ENCODE data around the gene CEP164. TPM values are rescaled to one million over a fixed set of nuclear protein-coding genes. Genes with fewer than 3 reads are reported as not detected.
A peak's percentile ranks its signal among the peaks of the same experiment; 100 is the strongest.

Gene CEP164
- polyA plus RNA-seq, 3 donors: 4.3 to 32.1 (median 8.0) TPM

DNA sequence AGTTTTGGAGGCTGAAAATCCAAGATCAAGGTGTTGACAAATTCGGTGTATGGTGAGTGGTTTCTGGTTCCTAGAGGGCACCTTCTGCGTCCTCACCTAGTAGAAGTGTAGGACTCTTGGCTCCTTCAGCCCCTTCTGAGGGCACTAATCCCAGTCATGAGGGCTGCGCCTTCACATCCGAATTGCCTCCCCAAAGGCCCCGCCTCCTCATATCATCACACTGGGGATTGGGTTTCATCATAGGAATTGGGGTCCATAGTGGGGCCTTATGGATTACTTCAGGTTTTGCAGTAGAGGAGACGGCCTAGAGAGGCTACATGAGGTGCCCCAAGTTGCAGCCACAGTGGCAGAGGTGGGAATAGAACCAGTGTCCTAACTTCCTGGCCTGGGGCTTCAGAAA is 87.1 kb downstream of the CEP164 start:
- H3K9ac ChIP-seq (ENCODE audit: insufficient read depth, low read length, poor library complexity, severe bottlenecking): no peak overlapping the region
- no peaks in the 10 kb centered on the region for H3K4me1 ChIP-seq (ENCODE audit: control insufficient read depth in 1 of 2, insufficient read depth in 2 of 2, low read length in 2 of 2)
- no peaks in the 10 kb centered on the region for H3K9me3 ChIP-seq (replicated peaks in 1 of 2; ENCODE audit: control insufficient read depth in 1 of 2, insufficient read depth in 1 of 2, low read length in 2 of 2)
- no peak for DNase-seq
- peaks cover 3% of the 10 kb centered on the region for H3K4me1 Mint-ChIP-seq
- TF ChIP-seq, protein P1, sequence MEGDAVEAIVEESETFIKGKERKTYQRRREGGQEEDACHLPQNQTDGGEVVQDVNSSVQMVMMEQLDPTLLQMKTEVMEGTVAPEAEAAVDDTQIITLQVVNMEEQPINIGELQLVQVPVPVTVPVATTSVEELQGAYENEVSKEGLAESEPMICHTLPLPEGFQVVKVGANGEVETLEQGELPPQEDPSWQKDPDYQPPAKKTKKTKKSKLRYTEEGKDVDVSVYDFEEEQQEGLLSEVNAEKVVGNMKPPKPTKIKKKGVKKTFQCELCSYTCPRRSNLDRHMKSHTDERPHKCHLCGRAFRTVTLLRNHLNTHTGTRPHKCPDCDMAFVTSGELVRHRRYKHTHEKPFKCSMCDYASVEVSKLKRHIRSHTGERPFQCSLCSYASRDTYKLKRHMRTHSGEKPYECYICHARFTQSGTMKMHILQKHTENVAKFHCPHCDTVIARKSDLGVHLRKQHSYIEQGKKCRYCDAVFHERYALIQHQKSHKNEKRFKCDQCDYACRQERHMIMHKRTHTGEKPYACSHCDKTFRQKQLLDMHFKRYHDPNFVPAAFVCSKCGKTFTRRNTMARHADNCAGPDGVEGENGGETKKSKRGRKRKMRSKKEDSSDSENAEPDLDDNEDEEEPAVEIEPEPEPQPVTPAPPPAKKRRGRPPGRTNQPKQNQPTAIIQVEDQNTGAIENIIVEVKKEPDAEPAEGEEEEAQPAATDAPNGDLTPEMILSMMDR (IDR thresholded peaks at IDR 0.05): no peak
- no peak overlapping the region for H2AFZ ChIP-seq (ENCODE audit: insufficient read depth, low read depth, low read length, poor library complexity, severe bottlenecking)
- H3K36me3 ChIP-seq (replicated peaks in 1 of 2; ENCODE audit: control insufficient read depth in 1 of 2, insufficient read depth in 2 of 2, low read length in 2 of 2): peaks cover 2 to 14% of the 10 kb centered on the region in 2 donors
- peaks cover 21 to 31% of the 10 kb centered on the region in 2 donors for H3K36me3 Mint-ChIP-seq
- no peak overlapping the region for H3K4me2 ChIP-seq (replicated peaks; ENCODE audit: extremely low read depth, low read length, poor library complexity, severe bottlenecking)
- H3K27ac Mint-ChIP-seq: no peak overlapping the region
- H3K27me3 ChIP-seq (ENCODE audit: control insufficient read depth in 2 of 2, insufficient read depth in 2 of 2, low read length in 2 of 2): no peaks in the 10 kb centered on the region
- peaks cover 0 to 2% (median 0%) of the 10 kb centered on the region in 7 donors for H3K9me3 Mint-ChIP-seq
- H3K27me3 Mint-ChIP-seq (ENCODE audit: low read depth in 3 of 3): peaks cover 3 to 7% (median 5%) of the 10 kb centered on the region in 3 donors
- no peak overlapping the region for H3K4me3 ChIP-seq (replicated peaks in 1 of 3; ENCODE audit: low read depth in 2 of 3, low read length in 3 of 3)
- H3K4me3 Mint-ChIP-seq: no peak overlapping the region
- H4K20me1 ChIP-seq (ENCODE audit: insufficient read depth, low read length): no peaks in the 10 kb centered on the region
- H3K27ac ChIP-seq (ENCODE audit: low read depth in 1 of 2, low read length in 2 of 2): no peak overlapping the region
- WGBS (ENCODE audit: insufficient coverage): 86% methylated on average over 1 of the region's 6 CpGs
- H3K79me2 ChIP-seq (ENCODE audit: insufficient read depth, low read length): no peaks in the 10 kb centered on the region
- intact Hi-C loops (cut with micrococcal nuclease): no loop called here

DNA sequence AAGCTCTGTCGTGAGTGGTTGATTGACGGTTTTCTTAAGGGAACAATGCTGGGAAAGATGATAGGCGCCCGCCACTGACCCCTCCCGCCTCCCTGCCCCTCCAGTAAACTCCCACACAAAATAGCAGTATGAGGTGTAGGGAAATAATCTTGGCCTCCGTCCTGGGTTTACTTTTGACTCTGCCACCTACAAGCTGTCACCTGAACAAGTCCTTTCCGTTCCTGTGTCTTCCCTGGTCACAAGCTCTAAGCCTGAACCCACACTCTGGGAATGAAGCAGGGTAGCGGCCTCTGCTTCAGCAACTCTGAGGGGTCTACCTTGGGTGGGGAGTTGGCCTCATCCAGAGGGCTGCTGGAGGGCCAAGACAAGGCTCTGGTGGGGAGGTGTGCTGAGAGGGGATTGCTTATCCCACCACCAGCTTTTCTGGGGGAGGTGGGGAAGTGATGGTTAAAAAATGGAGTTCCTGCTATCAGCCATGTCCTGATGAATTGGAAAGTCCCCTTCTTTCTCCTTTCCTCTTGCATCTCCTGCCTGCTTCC is 87.8 kb downstream of the CEP164 start:
- intact Hi-C loops (cut with micrococcal nuclease): no loop called here
- TF ChIP-seq, protein P1 (IDR thresholded peaks at IDR 0.05): no peak

More for the DNA sequence above, 87.8 kb downstream of the CEP164 start:
- Mint-ChIP-seq H3K36me3 (peaks cover 18 to 26% of the 10 kb centered on the region in 2 donors), H3K27me3 (ENCODE audit: low read depth in 3 of 3) (peaks cover 3 to 7% (median 5%) of the 10 kb centered on the region in 3 donors), H3K9me3 (peaks cover 0 to 2% (median 0%) of the 10 kb centered on the region in 7 donors), H3K4me3 (no peak overlapping the region), H3K27ac (peak overlapping the region in 1 of 7 donors; percentile 10), H3K4me1 (no peaks in the 10 kb centered on the region)
- Histone ChIP-seq H3K4me1 (ENCODE audit: control insufficient read depth in 1 of 2, insufficient read depth in 2 of 2, low read length in 2 of 2) (no peaks in the 10 kb centered on the region), H3K9ac (ENCODE audit: insufficient read depth, low read length, poor library complexity, severe bottlenecking) (no peak overlapping the region), H4K20me1 (ENCODE audit: insufficient read depth, low read length) (no peaks in the 10 kb centered on the region), H3K79me2 (ENCODE audit: insufficient read depth, low read length) (no peaks in the 10 kb centered on the region), H3K9me3 (replicated peaks in 1 of 2; ENCODE audit: control insufficient read depth in 1 of 2, insufficient read depth in 1 of 2, low read length in 2 of 2) (no peaks in the 10 kb centered on the region), H2AFZ (ENCODE audit: insufficient read depth, low read depth, low read length, poor library complexity, severe bottlenecking) (no peak overlapping the region), H3K27ac (ENCODE audit: low read depth in 1 of 2, low read length in 2 of 2) (no peak overlapping the region), H3K27me3 (ENCODE audit: control insufficient read depth in 2 of 2, insufficient read depth in 2 of 2, low read length in 2 of 2) (no peaks in the 10 kb centered on the region), H3K36me3 (replicated peaks in 1 of 2; ENCODE audit: control insufficient read depth in 1 of 2, insufficient read depth in 2 of 2, low read length in 2 of 2) (peaks cover 0 to 7% of the 10 kb centered on the region in 2 donors), H3K4me2 (replicated peaks; ENCODE audit: extremely low read depth, low read length, poor library complexity, severe bottlenecking) (no peak overlapping the region), H3K4me3 (replicated peaks in 1 of 3; ENCODE audit: low read depth in 2 of 3, low read length in 3 of 3) (no peak overlapping the region)
- DNase-seq: no peak
- no CpG with 5 or more reads among the region's 8 CpGs for WGBS (ENCODE audit: insufficient coverage)
